Cardiac fibroblast (primary cell): ENCODE data around the gene TPSD1.
"Not testable (repeated sequence)": the region's sequence is repeated elsewhere in the genome, so short reads cannot be mapped to it uniquely, and the experiment has no call there.

Experiments used
- DNase-seq, 2 donors: peaks; one replicate each; pipeline versions ENCODE4 v3.0.0 to v3.0.0-alpha.2; 2010; ENCODE audit warnings: low read depth in 2 of 2
- H3K4me3 ChIP-seq, 2 donors: replicated peaks in 1 of 2; 1 replicate in 1 of 2; 2 replicates in 1 of 2; pipeline ENCODE4 v1.5.1; 2011; ENCODE audit warnings: low read depth in 2 of 2, low read length in 2 of 2, mild to moderate bottlenecking in 2 of 2, moderate library complexity in 1 of 2
- TF ChIP-seq, protein P1 (sequence below): IDR thresholded peaks from one replicate; pipeline ENCODE4 v1.5.1; 2011; ENCODE audit warnings: low read depth, mild to moderate bottlenecking, low read length, inconsistent platforms

Gene TPSD1

DNA sequence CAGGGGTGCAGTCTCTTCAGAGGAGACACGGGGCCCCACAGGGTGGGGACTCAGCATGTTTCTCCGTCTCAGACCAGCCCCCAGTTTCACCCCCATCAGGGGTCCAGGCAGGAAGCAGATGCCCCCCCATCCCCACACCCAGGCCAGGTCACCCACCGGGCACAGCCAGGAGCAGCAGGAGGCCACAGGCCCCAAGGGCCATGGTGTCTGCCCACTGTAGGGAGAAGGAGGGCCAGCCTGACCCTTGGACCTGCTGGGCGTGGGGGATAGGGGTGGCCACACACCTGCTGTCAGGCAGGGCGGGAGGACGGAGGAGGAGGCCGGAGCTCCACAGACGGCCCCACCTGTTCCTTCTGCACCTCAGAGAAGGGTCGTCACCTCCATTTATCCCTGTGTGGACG is 30.8 kb upstream of the TPSD1 start, which contains the start of gene TPSG1:
Gene TPSG1 (minus strand): TSS at position 218 of the 401 bp plus-strand sequence. CDS start 16 bp downstream, at position 202.
- no peak for DNase-seq
- TF ChIP-seq, protein P1, sequence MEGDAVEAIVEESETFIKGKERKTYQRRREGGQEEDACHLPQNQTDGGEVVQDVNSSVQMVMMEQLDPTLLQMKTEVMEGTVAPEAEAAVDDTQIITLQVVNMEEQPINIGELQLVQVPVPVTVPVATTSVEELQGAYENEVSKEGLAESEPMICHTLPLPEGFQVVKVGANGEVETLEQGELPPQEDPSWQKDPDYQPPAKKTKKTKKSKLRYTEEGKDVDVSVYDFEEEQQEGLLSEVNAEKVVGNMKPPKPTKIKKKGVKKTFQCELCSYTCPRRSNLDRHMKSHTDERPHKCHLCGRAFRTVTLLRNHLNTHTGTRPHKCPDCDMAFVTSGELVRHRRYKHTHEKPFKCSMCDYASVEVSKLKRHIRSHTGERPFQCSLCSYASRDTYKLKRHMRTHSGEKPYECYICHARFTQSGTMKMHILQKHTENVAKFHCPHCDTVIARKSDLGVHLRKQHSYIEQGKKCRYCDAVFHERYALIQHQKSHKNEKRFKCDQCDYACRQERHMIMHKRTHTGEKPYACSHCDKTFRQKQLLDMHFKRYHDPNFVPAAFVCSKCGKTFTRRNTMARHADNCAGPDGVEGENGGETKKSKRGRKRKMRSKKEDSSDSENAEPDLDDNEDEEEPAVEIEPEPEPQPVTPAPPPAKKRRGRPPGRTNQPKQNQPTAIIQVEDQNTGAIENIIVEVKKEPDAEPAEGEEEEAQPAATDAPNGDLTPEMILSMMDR = no peak
- H3K4me3 ChIP-seq = no peak within 1 kb of the TSS

DNA sequence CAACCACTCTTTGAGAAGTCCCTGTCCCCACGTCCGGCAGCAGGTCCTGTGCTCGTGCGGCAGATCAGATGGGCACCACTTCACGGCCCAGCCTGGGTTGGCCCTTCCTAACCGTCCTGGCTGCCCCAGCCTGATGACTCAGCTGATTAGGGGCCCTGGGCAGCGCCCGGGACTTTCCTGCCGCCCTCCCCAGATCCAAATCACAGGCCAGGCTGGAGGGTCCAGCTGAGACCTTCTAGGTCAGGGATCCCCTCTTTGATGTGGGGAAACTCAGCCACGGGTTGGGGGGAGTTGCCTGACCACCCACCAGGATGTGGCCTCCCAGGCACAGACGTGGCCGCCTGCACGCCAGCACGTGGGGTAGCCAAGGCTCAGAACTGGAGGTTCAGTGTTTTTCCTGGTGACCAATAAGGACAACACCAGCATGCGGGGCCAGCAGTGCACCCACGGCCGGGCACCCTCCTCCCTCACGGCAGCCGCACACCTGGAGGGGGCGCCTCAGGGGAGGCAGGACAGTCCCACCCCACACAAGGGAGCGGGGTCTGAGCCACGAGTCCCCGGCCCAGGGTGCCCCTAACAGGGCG is 30.0 kb upstream of the TPSD1 start:
- DNase-seq, H3K4me3 ChIP-seq: not testable (repeated sequence)

DNA sequence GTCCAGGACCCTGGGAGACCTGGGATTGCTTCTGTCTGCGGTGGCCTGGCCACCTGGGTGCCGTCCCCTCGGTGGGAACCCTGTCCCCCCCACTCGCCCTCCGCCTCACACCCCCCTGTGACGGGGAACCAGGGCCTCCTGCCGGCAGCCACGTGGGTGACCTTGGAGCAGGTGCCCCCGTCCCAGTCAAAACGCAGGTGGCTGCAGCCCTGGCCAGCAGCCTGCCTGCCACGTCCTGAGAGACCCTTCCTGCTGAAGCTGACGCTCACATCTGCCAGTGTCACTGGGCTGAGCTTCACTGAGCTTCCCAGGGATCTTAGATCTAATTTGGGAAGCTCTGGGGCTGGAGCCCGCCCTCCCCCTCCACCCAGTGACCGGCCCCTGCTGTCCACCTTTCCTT is 29.2 kb upstream of the TPSD1 start:
- DNase-seq, H3K4me3 ChIP-seq: not testable (repeated sequence)

DNA sequence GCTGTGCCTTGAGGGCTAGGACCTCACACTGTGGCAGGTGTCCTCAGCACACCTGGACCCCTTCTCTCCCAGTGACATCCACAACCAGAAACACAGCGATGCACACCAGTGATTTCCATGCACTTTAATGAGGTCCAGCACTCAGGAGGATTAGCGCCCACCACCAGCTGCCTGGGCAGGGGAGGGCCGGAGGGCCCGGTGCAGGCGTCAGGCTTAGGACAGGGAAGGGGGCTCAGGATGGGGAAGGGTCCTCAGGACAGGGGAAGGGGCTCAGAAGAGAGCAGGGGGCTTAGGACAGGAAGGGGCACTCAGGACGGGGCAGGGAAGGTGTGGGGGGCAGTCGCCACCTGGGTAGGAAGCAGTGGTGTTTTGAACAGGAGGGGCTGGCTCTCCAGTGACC is 27.6 kb upstream of the TPSD1 start:
- DNase-seq, H3K4me3 ChIP-seq: not testable (repeated sequence)

DNA sequence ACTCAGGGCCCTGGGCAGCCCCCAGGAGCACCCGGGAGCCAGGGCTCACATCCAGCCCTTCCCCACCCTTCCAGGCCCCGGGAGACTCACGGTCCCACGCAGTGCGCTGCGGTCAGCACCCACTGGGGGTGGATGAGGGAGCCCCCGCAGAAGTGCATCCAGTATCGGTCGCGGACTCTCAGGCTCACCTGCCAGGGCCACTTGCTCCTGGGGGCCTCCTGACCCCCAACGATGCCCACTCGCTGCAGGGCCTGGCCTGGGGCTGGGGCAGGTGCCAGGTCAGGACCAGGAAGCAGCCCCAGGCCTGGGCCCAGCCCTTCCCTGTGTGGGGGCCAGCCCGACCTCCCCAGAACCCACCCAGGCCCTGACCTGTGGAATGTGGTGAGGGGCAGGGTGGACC is 26.4 kb upstream of the TPSD1 start:
- H3K4me3 ChIP-seq, DNase-seq: not testable (repeated sequence)

DNA sequence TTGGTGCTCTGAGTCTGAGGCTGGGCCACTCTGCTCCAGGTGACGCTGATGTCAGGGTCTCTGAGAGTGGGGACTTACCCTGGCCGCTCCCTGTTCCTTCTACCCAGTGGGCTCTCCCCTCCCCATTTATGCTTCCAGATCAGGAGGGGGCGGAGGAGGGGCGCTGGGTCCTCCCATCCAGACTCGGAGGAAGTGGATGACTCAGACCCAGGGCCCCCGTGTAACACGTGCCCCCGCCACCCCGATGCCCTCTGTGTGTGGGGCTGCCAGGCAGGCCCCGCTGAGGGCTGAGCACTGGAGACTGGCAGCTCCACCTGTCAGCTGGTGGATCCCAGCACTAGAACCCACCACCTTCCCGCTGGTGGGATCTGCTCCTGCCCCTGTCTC is 25.8 kb upstream of the TPSD1 start, which contains the start of gene TPSB2:
Gene TPSB2 (minus strand): TSS at position 101 of the 387 bp plus-strand sequence. CDS start 233 bp downstream, outside the sequence.
- not testable (repeated sequence) for DNase-seq, H3K4me3 ChIP-seq

DNA sequence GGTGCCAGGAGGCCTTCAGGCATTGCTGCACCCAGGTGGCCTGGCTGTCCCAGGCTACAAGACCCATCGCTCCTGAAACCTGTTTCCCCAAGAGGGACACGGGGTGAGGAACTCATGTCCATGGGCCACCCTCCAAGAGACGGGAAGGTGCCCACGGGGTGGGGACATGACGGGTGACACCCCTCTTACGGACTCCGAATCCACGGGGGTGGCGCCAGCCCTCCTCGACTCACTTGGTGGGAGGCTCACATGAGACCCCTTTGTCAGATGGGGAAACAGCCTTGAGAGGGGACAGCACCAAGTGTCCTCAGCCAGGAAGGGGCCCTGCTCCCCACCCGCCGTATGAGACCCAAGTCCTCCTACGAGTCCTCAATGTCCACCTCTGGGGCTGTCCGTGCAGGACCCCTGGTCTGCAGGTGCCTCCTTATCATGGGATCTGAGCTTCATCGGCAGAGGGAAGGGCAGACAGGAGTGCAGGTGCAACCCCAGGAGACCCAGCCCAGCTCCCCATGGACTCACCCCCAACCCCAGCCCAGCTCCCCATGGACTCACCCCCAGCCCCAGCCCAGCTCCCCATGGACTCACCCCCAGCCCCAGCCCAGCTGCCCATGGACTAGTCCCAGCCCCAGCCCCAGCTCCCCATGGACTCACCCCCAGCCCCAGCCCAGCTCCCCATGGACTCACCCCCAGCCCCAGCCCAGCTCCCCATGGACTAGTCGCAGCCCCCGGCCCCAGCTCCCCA is 25.2 kb upstream of the TPSD1 start:
- DNase-seq, H3K4me3 ChIP-seq: not testable (repeated sequence)

DNA sequence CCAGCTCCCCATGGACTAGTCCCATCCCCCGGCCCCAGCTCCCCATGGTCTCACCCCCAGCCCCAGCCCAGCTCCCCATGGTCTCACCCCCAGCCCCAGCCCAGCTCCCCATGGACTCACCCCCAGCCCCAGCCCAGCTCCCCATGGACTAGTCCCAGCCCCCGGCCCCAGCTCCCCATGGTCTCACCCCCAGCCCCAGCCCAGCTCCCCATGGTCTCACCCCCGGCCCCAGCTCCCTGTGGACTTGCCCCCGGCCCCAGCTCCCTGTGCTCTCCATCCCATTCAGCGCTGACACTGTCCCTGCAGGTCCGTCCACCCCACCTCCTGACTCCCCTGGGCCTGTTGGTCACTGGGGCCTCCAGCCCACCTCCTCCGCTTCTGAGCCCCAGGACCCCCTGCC is 24.6 kb upstream of the TPSD1 start:
- not testable (repeated sequence) for DNase-seq, H3K4me3 ChIP-seq

DNA sequence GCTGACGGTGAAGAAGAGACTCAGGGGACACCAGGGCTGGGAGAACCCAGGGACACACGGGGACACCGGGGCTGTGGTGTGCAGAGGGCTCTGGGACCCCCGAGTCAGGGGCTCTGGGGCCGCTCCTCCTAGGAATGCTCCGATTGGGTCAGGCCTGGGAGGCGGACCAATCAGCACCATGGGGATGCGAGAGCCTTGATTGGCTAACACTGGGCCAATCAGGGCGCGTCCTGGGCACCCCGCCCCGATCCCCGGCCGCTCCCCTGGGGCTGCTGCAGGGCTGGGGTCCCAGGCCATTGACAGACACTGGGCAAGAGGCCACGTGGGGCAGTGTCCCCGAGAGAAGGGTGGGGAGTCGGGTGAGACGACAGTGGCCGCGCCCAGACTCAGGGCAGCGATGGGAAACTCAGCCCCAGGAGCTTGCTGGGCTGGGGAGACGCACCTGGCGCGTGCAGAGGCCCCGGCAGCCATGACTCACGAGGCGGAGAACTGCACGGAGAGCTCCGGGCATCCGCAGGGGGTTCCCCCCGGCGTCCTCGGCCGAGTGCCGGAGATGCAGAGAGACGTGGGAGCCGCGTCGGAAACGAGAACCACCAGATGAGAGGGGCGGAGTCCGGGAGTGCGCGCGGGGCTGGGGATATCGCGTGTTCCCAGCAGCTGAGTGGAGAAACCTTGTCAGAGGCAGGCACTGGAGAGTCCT is 23.7 kb upstream of the TPSD1 start:
- DNase-seq, H3K4me3 ChIP-seq: not testable (repeated sequence)

DNA sequence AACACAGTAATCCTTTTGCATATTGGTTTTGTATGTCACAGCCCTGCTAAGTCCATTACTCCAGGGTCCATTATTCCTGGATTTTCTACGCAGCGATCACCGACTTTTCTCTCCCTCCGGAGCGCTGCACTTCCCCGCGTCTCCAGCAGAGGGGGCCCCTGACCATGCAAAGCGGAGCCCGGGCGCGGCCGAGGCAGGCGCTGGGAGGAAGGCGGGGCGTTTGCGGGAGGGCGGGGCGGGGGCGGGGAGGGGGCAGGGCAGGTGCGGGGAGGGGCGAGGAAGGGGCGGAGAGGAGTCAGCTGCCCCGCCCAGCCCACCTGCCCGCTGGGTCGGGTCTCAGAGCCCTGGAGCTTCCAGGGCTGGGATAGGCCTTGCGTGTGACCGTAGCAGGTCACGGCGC is 19.2 kb upstream of the TPSD1 start:
- not testable (repeated sequence) for DNase-seq, H3K4me3 ChIP-seq

DNA sequence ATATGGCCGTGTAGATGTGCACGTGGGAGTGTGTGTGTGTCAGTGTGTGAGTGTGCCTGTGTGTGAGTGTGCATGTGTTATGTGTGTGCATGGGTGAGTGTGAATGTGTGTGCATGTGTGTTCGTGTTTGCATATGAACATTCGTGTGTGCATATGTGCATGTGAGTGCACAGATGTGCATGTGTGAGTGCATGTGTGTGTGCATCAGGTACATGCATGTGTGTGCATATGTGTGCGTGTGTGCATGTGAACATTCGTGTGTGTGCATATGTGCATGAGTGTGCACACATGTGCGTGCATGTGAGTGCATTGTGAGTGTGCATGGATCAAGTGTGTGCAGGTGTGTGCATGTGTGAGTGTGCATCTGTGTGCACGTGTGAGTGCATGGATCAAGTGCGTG is 17.9 kb upstream of the TPSD1 start:
- TF ChIP-seq, protein P1 = no peak
- DNase-seq = no peak
- H3K4me3 ChIP-seq = no peak overlapping the region

DNA sequence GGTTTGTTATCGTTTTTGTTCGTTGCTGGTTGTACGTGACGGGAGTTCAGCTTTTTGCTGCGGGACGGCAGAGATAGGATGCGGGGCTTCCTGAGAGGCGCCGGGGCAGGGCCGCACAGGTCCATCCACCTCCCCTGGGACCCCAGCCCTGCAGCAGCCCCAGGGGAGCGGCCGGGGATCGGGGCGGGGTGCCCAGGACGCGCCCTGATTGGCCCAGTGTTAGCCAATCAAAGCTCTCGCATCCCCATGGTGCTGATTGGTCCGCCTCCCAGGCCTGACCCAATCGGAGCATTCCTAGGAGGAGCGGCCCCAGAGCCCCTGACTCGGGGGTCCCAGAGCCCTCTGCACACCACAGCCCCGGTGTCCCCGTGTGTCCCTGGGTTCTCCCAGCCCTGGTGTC is 17.0 kb upstream of the TPSD1 start:
- not testable (repeated sequence) for H3K4me3 ChIP-seq, DNase-seq

DNA sequence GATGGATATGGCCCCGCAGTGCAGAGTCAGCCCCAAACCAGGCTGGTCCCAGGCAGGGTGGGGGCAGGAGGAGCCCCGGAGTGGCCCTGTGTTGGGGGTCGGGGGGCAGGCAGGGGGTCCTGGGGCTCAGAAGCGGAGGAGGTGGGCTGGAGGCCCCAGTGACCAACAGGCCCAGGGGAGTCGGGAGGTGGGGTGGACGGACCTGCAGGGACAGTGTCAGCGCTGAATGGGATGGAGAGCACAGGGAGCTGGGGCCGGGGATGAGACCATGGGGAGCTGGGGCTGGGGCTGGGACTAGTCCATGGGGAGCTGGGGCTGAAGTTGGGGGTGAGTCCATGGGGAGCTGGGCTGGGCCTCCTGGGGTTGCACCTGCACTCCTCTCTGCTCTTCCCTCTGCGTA is 16.3 kb upstream of the TPSD1 start:
- not testable (repeated sequence) for DNase-seq, H3K4me3 ChIP-seq

DNA sequence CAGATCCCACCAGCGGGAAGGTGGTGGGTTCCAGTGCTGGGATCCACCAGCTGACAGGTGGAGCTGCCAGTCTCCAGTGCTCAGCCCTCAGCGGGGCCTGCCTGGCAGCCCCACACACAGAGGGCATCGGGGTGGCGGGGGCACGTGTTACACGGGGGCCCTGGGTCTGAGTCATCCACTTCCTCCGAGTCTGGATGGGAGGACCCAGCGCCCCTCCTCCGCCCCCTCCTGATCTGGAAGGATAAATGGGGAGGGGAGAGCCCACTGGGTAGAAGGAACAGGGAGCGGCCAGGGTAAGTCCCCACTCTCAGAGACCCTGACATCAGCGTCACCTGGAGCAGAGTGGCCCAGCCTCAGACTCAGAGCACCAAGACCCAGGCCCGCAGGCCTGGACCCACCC is 15.4 kb upstream of the TPSD1 start, which contains the start of gene TPSAB1:
Gene TPSAB1 (plus strand): TSS at position 270 of the 400 bp plus-strand sequence. CDS start 234 bp downstream, outside the sequence.
- DNase-seq = not testable (repeated sequence)

DNA sequence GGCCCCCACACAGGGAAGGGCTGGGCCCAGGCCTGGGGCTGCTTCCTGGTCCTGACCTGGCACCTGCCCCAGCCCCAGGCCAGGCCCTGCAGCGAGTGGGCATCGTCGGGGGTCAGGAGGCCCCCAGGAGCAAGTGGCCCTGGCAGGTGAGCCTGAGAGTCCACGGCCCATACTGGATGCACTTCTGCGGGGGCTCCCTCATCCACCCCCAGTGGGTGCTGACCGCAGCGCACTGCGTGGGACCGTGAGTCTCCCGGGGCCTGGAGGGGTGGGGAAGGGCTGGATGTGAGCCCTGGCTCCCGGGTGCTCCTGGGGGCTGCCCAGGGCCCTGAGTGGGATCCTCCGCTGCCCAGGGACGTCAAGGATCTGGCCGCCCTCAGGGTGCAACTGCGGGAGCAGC is 14.8 kb upstream of the TPSD1 start:
- not testable (repeated sequence) for DNase-seq, H3K4me3 ChIP-seq

More for the DNA sequence above, 15.4 kb upstream of the TPSD1 start, which contains the start of gene TPSAB1:
- H3K4me3 ChIP-seq = not testable (repeated sequence)

DNA sequence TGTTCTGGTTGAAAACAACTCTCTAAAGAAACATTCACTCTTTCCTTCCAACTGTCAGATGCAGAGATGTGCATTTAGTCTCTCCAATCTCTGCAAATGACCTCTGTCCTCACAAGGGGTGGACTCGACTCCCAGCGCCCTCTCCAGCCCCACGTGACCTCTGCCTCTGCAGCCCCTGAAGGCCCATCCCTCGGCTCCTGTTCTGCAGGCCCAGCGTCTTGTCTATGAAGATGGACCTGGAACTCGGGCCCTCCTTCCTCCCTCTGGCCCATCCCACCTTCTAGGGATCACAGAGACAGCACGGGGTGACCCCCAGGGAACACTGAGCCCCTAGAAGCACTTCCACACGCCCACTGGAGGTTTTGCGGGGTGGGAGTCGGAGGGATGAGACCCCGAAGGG is 12.5 kb upstream of the TPSD1 start:
- not testable (repeated sequence) for DNase-seq, H3K4me3 ChIP-seq
